Activated CD8-positive, alpha-beta T cell treated with anti-CD3 and anti-CD28 coated beads for 36 hours (primary cell): ENCODE results near the gene C18orf63. TPM values are rescaled to one million over a fixed set of nuclear protein-coding genes. Genes with fewer than 3 reads are reported as not detected.
A peak's percentile ranks its signal among the peaks of the same experiment; 100 is the strongest.

Experiments
- ATAC-seq: fragments of 200-7000 bp; cut with Tn5 transposase; one replicate; pipeline ENCODE4 v1.10.0; 2021; ENCODE audit warnings: mild to moderate bottlenecking, moderate library complexity
- CTCF ChIA-PET: fragments of 350-600 bp; sonication (Branson Sonifier 250); formaldehyde crosslinking; loops from one replicate; lab custom pipeline; 2021; ENCODE audit warnings: antibody characterized with exemption; lab: Charles Lee
- POLR2A ChIA-PET: fragments of 350-600 bp; sonication (Branson Sonifier 250); formaldehyde crosslinking; loops from one replicate; lab custom pipeline; 2021; ENCODE audit warnings: antibody characterized with exemption; lab: Charles Lee
- DNase-seq: peaks from one replicate; pipeline ENCODE4 v3.0.0-alpha.2; 2020
- H3K27ac Mint-ChIP-seq: one replicate; pipeline ENCODE4 v1.8.0; 2021; ENCODE audit warnings: mild to moderate bottlenecking, mixed read lengths
- H3K27me3 Mint-ChIP-seq: one replicate; pipeline ENCODE4 v1.8.0; 2021; ENCODE audit warnings: mixed read lengths
- H3K36me3 Mint-ChIP-seq: one replicate; pipeline ENCODE4 v1.8.0; 2021; ENCODE audit warnings: low read depth, mixed read lengths
- H3K4me1 Mint-ChIP-seq: one replicate; pipeline ENCODE4 v1.8.0; 2021; ENCODE audit warnings: low read depth, mixed read lengths
- H3K4me3 Mint-ChIP-seq: one replicate; pipeline ENCODE4 v1.8.0; 2021; ENCODE audit warnings: mild to moderate bottlenecking, moderate library complexity, mixed read lengths
- H3K9me3 Mint-ChIP-seq: one replicate; pipeline ENCODE4 v1.8.0; 2021; ENCODE audit warnings: mixed read lengths
- intact Hi-C: fragments of 100-400 bp; cut with micrococcal nuclease; formaldehyde crosslinking; loops from one replicate; pipeline ENCODE4 v1.10.0; 2022
- total RNA-seq, 2 experiments: library from RNA; stranded (reverse); gene quantifications; one replicate each; pipeline ENCODE4 v1.2.3, GENCODE V29; 2021
- TF ChIP-seq, protein P1 (sequence below): fragments of 200-600 bp; IDR thresholded peaks from one replicate; pipeline ENCODE4 v1.8.0; 2022; ENCODE audit warnings: antibody characterized with exemption, mild to moderate bottlenecking

Gene C18orf63
- total RNA-seq, 2 experiments from 2014 or later: not detected

DNA sequence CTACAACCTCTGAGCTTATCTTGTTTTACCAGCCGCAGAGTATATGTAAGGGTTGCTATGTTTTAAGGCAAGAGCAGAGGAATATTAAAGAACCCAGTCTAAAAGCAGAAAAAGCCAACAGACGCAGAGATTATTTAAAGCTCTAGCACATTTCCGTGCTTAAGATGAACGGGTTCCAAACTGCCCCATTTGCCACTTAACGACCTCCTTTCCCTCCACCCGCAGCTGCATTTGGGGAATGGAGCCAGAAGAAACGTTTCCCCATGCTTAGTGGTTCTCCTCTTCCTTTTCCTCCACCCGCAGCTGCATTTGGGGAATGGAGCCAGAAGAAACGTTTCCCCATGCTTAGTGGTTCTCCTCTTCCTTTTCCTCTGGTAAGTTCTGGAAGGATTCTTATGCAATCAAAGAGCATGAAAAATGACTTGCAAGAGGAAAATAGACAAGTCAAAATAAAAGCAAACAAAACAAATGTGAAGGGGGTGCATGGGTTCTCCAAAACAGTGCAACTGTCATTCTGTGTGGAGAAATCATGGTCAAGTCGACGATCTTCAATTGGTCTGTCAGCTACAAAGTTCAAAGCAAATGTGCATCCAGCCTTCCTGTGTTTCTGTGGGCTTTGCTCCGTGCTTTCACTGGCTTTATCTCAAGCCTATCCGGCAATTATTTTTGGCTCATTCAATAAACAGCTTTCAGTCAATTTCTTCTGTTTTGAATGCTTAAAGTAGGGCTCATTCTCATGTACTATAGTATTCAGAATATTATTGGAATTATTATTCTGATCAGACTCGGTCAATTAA, 83.7 kb downstream of the C18orf63 start:
- no peak for DNase-seq
- no peak overlapping the region for H3K4me3 Mint-ChIP-seq
- no peaks in the 10 kb centered on the region for H3K36me3 Mint-ChIP-seq
- no peak overlapping the region for H3K27ac Mint-ChIP-seq
- TF ChIP-seq, protein P1, sequence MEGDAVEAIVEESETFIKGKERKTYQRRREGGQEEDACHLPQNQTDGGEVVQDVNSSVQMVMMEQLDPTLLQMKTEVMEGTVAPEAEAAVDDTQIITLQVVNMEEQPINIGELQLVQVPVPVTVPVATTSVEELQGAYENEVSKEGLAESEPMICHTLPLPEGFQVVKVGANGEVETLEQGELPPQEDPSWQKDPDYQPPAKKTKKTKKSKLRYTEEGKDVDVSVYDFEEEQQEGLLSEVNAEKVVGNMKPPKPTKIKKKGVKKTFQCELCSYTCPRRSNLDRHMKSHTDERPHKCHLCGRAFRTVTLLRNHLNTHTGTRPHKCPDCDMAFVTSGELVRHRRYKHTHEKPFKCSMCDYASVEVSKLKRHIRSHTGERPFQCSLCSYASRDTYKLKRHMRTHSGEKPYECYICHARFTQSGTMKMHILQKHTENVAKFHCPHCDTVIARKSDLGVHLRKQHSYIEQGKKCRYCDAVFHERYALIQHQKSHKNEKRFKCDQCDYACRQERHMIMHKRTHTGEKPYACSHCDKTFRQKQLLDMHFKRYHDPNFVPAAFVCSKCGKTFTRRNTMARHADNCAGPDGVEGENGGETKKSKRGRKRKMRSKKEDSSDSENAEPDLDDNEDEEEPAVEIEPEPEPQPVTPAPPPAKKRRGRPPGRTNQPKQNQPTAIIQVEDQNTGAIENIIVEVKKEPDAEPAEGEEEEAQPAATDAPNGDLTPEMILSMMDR: no peak
- ATAC-seq: no peak
- peaks cover 6% of the 10 kb centered on the region for H3K4me1 Mint-ChIP-seq
- ChIA-PET POLR2A (interaction anchor here (0.8 to 1.5 kb wide), 2 partner anchors 21 to 94 kb away, joined by 3 to 4 read pairs; no protein-coding TSS in a partner anchor), CTCF (interaction anchor here (0.8 to 1.0 kb wide), 2 partner anchors 12 to 153 kb away, joined by 3 to 4 read pairs; no protein-coding TSS in a partner anchor)
- H3K27me3 Mint-ChIP-seq: no peaks in the 10 kb centered on the region
- no peaks in the 10 kb centered on the region for H3K9me3 Mint-ChIP-seq
- intact Hi-C loops: no loop called here

DNA sequence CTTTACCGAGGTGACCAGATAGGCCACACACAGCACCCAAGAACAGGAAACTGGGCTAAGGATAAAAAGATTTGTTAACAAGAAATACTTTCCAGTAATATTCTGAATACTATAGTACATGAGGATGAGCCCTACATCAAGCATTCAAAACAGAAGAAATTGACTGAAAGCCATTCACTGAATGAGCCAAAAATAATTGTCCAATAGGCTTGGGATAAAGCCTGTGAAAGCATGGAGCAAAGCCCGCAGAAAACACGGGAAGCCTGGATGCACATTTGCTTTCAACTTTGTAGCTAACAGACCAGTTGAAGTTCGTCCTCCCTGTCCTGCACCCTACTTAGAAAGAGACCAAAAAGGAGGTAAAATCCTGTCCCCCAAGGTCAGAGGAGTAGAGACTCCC, 85.2 kb downstream of the C18orf63 start:
- H3K36me3 Mint-ChIP-seq: no peaks in the 10 kb centered on the region
- no peak overlapping the region for H3K27ac Mint-ChIP-seq
- ChIA-PET CTCF (interaction anchor here (1.1 kb wide), 1 partner anchor 93 kb away, joined by 3 read pairs; no protein-coding TSS in a partner anchor), POLR2A (no interaction called here)
- H3K4me3 Mint-ChIP-seq: no peak overlapping the region
- H3K27me3 Mint-ChIP-seq: no peaks in the 10 kb centered on the region
- no peak for ATAC-seq
- intact Hi-C loops: no loop called here
- peaks cover 6% of the 10 kb centered on the region for H3K4me1 Mint-ChIP-seq
- H3K9me3 Mint-ChIP-seq: no peaks in the 10 kb centered on the region
- TF ChIP-seq, protein P1: no peak
- DNase-seq: no peak

DNA sequence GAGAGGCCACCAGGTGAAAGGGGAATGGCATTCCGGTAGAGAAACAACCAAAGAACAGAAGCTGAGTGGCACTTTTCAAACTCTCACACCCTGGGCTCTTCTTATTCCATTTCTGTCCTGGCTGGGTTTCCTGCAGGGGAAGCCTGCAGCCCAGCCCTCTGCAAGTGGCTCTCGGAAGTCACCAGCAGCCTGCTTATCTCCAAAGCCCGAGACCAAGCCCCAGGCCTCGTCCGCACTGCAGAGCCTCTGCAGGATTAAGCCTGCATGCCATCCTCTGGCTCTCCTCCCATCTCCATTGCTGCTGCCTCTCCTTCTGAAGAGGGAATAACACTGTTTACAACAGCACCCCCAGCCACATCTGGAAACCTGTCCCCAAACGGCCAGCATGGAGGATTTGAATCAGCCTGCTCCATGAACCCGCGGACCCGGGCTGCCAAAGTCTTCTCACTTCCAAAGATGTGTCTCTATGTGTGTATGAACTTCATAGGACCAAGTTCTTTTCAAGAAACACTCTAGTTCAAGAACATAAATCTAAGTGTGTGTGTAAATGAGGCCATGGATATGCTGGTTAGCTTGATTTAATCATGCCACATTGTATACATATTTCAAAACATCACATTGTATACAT, 87.3 kb downstream of the C18orf63 start:
- Mint-ChIP-seq H3K27ac (no peak overlapping the region), H3K36me3 (no peaks in the 10 kb centered on the region), H3K4me3 (no peak overlapping the region), H3K4me1 (peaks cover 12% of the 10 kb centered on the region), H3K27me3 (no peaks in the 10 kb centered on the region), H3K9me3 (no peaks in the 10 kb centered on the region)
- CTCF ChIA-PET: no interaction called here
- POLR2A ChIA-PET: no interaction called here
- DNase-seq (no peak), ATAC-seq (no peak)
- intact Hi-C loops: no loop called here
- TF ChIP-seq, protein P1: no peak

DNA sequence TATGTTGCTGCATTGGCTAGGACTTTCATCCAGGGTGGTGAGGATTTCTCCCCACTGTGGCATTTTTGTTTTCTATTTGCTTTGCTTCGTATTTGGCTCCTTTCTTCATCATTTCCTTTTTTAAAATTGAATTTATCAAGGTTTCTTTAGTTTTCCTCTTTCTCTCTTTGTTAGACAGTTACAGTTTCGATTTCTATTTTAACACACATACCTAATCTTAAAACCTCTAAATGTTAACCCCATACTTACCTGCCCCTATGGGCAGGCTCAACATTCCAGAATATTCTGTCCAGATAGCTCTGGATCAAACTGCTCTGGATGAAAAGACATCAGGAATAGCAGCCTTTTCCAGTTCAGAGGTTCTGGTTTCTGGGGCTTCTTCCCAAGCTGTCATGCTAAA, 92.2 kb downstream of the C18orf63 start:
- Mint-ChIP-seq H3K27ac (peak overlapping the region; percentile 86), H3K4me3 (peak overlapping the region; percentile 52), H3K4me1 (peaks cover 21% of the 10 kb centered on the region), H3K9me3 (no peaks in the 10 kb centered on the region), H3K36me3 (no peaks in the 10 kb centered on the region), H3K27me3 (no peaks in the 10 kb centered on the region)
- ATAC-seq (peak; percentile 37), DNase-seq (no peak)
- intact Hi-C loops: no loop called here
- TF ChIP-seq, protein P1: no peak
- ChIA-PET POLR2A (no interaction called here), CTCF (interaction anchor here (1.1 to 1.3 kb wide), 2 partner anchors 86 to 144 kb away, joined by 3 read pairs; no protein-coding TSS in a partner anchor)

Other genes starting within 250 kb of the C18orf63 start
- gene FBXO15, start 168.0 kb upstream of the C18orf63 start, total RNA-seq: 1 to 10 TPM; 2.1 TPM
- gene TIMM21, start 167.3 kb upstream of the C18orf63 start, total RNA-seq: 10 to 100 TPM; 70.2 to 71.2 TPM
- gene CYB5A, start 23.9 kb upstream of the C18orf63 start, total RNA-seq: 10 to 100 TPM; 60.2 to 62.4 TPM
- gene DIPK1C, start 141.5 kb downstream of the C18orf63 start, total RNA-seq: not detected
- 100 to 1,000 TPM; 121 to 136 TPM for gene CNDP2, start 180.5 kb downstream of the C18orf63 start, total RNA-seq
- gene CNDP1, start 218.7 kb downstream of the C18orf63 start, total RNA-seq: not detected